ENCODE measurements around the gene BCHE. TPM values are rescaled to one million over a fixed set of nuclear protein-coding genes. Genes with fewer than 3 reads are reported as not detected.

The BCHE gene
- total and polyA plus RNA-seq, 2 of the 13 experiments (the other 11 are each of a cell fraction or from before 2014, with no cell fraction given): not detected

- in situ Hi-C loops (cut with HindIII; ENCODE audit: extremely low pct_ligation_motif_present, low pct_unique_long_range_greater_than_20kb) (no loop called here), intact Hi-C loops (cut with micrococcal nuclease; ENCODE audit: unreplicated experiment) (no loop called here)
- no TSS peak for BruUV-seq (replicated peaks)
- CTCF ChIA-PET (ENCODE audit: low intra/inter-chr PET ratio, low total read pairs): no interaction called here
- Histone ChIP-seq H2AFZ (ENCODE audit: low read length) (no peak overlapping the region), H3K4me1 (ENCODE audit: insufficient read depth, low read length) (no peaks in the 10 kb centered on the region), H3K27ac (ENCODE audit: extremely low read length, insufficient read depth, low read length) (no peak overlapping the region), H3K4me2 (ENCODE audit: low read depth, low read length) (no peak overlapping the region), H3K9ac (ENCODE audit: insufficient read depth, low read depth, low read length) (no peak overlapping the region), H3K79me2 (ENCODE audit: insufficient read depth, low read length) (peaks cover 3% of the 10 kb centered on the region), H3K36me3 (replicated peaks in 1 of 2; ENCODE audit: control insufficient read depth in 1 of 2, insufficient read depth in 2 of 2, low read length in 2 of 2) (no peaks in the 10 kb centered on the region), H3K4me3 (replicated peaks in 1 of 3; ENCODE audit: insufficient read depth in 1 of 3, low read depth in 2 of 3, low read length in 3 of 3) (no peak overlapping the region), H3K9me3 (ENCODE audit: low read length) (no peaks in the 10 kb centered on the region), H4K20me1 (ENCODE audit: insufficient read depth, low read length) (no peaks in the 10 kb centered on the region), H3K27me3 (ENCODE audit: control insufficient read depth in 1 of 2, insufficient read depth in 2 of 2, low read length in 2 of 2) (no peaks in the 10 kb centered on the region)
- no peak for ATAC-seq
- DNase-seq (ENCODE audit: low spot score): no peak
- TF ChIP-seq ZNF691 (CRISPR knock-in tag; IDR thresholded peaks at IDR 0.05; ENCODE audit: borderline replicate concordance, low read depth): no peak
- peak; percentile 58 for TF ChIP-seq CEBPB (IDR thresholded peaks at IDR 0.05; ENCODE audit: borderline replicate concordance, low read depth, low read length)
- no peak for TF ChIP-seq KDM6A (CRISPR knock-in tag; IDR thresholded peaks at IDR 0.05; ENCODE audit: low read depth)
- TF ChIP-seq FOXO4 (CRISPR knock-in tag; conservative IDR thresholded peaks at IDR 0.05): no peak
- TF ChIP-seq ZBTB7B (CRISPR knock-in tag; IDR thresholded peaks at IDR 0.05): no peak
- no peak for TF ChIP-seq NONO (IDR thresholded peaks at IDR 0.05)
- no peak for TF ChIP-seq NONO (CRISPR knock-in tag; conservative IDR thresholded peaks at IDR 0.05)
- no peak for FAIRE-seq
- POLR2A ChIA-PET: no interaction called here
- WGBS (ENCODE audit: low lambda C conversion rate): 99% methylated on average over 2 of the region's 2 CpGs
Observed at GRCh38 chr3:165883117-165883516, 45.9 kb upstream of the BCHE start.

- DNase-seq (ENCODE audit: low spot score) (no peak), FAIRE-seq (no peak), ATAC-seq (no peak; the same call in 1 of the 3 replicates)
- peaks cover 12% of the 10 kb centered on the region for H3K79me2 ChIP-seq (ENCODE audit: insufficient read depth, low read length)
- H4K20me1 ChIP-seq (ENCODE audit: insufficient read depth, low read length): no peaks in the 10 kb centered on the region
- H3K4me2 ChIP-seq (ENCODE audit: low read depth, low read length): peak overlapping the region; percentile 74
- H3K36me3 ChIP-seq (replicated peaks in 1 of 2; ENCODE audit: control insufficient read depth in 1 of 2, insufficient read depth in 2 of 2, low read length in 2 of 2): no peaks in the 10 kb centered on the region
- peak overlapping the region; percentile 87 for H3K27ac ChIP-seq (ENCODE audit: extremely low read length, insufficient read depth, low read length)
- H3K9me3 ChIP-seq (ENCODE audit: low read length): no peaks in the 10 kb centered on the region
- intact Hi-C loops (cut with micrococcal nuclease; ENCODE audit: unreplicated experiment): loop anchor here (10.0 kb wide), 1 partner anchor 809 kb away; no protein-coding TSS in a partner anchor
- no TSS peak for BruUV-seq (replicated peaks)
- POLR2A ChIA-PET: no interaction called here
- in situ Hi-C loops (cut with HindIII; ENCODE audit: extremely low pct_ligation_motif_present, low pct_unique_long_range_greater_than_20kb): no loop called here
- H2AFZ ChIP-seq (ENCODE audit: low read length): peak overlapping the region; percentile 98
- 37% methylated on average over 5 of the region's 6 CpGs for WGBS (ENCODE audit: low lambda C conversion rate)
- CTCF ChIA-PET (ENCODE audit: low intra/inter-chr PET ratio, low total read pairs): no interaction called here
- TF ChIP-seq ZNF558 (CRISPR knock-in tag; IDR thresholded peaks at IDR 0.05; ENCODE audit: borderline replicate concordance) (no peak; the same call in 1 of the 2 replicates), PAF1 (CRISPR knock-in tag; IDR thresholded peaks at IDR 0.05) (no peak), ZNF639 (CRISPR knock-in tag; conservative IDR thresholded peaks at IDR 0.05) (no peak), CREB1 (IDR thresholded peaks at IDR 0.05) (peak; percentile 50; the same call in 1 of the 2 replicates), CREB1 (CRISPR knock-in tag; IDR thresholded peaks at IDR 0.05) (no peak)
- peak overlapping the region; percentile 72 to 94 (median 81) for H3K4me3 ChIP-seq (replicated peaks in 1 of 3; ENCODE audit: insufficient read depth in 1 of 3, low read depth in 2 of 3, low read length in 3 of 3)
- no peaks in the 10 kb centered on the region; a peak in 3 of 5 replicates for H3K27me3 ChIP-seq (ENCODE audit: control insufficient read depth in 1 of 2, insufficient read depth in 2 of 2, low read length in 2 of 2)
- H3K4me1 ChIP-seq (ENCODE audit: insufficient read depth, low read length): peaks cover 30% of the 10 kb centered on the region
- H3K9ac ChIP-seq (ENCODE audit: insufficient read depth, low read depth, low read length): peak overlapping the region; percentile 88
Observed at GRCh38 chr3:165875644-165876043, 38.4 kb upstream of the BCHE start.
